Measurements from ENCODE around the gene FAM90A1. TPM values are rescaled to one million over a fixed set of nuclear protein-coding genes. Genes with fewer than 3 reads are reported as not detected.
"Not testable (repeated sequence)": the region's sequence is repeated elsewhere in the genome, so short reads cannot be mapped to it uniquely, and the experiment has no call there.

The FAM90A1 gene
- total RNA-seq, 1 experiment from 2014 or later, result 0.04 TPM

DNA sequence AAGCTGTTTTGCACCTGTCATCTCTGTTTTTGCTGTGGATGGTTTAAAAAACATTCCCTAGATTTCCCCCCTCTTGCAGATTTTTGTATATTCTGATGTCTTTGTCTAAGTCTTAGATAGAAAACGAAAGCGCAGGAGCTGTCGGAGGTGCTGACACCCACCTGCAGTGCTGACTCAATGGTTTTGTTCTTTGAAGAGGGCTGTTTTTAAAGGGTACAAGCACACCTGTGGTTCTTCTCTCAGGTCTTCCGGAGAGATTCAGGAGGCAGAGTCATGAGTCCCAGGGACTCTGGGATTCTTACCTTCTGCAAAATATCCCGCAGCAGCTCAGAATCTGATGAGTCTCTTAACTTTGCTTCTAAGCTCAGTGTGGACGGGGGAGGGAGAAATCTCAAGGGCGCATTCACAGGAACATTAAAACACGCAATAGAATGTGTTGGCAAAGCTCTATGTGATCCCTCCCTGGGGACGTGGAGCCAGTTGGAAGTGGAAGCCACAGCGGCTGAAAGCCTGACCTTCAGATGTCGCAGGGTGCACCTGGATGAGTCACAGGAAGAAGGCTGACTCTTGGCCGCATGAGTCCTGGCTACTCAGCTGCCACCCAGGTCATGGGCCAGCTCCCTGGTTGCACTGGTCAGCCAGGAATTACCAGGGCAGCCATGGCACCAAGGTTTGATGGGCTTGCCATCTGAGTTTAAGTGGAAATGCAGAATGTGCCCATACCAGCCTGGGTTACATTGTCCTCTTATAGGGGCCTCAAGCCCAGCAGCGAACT is 13.1 kb upstream of the FAM90A1 start:
- not testable (repeated sequence) for H3K27ac ChIP-seq; H3K4me3 ChIP-seq; H3K4me1 ChIP-seq; H3K36me3 ChIP-seq; DNase-seq; H3K9me3 ChIP-seq (replicated peaks); H3K27me3 ChIP-seq

- H3K27ac ChIP-seq; H3K4me1 ChIP-seq; DNase-seq; H3K9me3 ChIP-seq (replicated peaks); H3K27me3 ChIP-seq; H3K36me3 ChIP-seq; H3K4me3 ChIP-seq: not testable (repeated sequence)
Measured at GRCh38 chr12:8237031-8237430, 9.6 kb upstream of the FAM90A1 start.

GRCh38 chr12:8235316-8236157 is 8.1 kb upstream of the FAM90A1 start:
- H3K36me3 ChIP-seq; H3K27ac ChIP-seq; H3K9me3 ChIP-seq (replicated peaks); DNase-seq; H3K4me1 ChIP-seq; H3K4me3 ChIP-seq; H3K27me3 ChIP-seq: not testable (repeated sequence)

DNA sequence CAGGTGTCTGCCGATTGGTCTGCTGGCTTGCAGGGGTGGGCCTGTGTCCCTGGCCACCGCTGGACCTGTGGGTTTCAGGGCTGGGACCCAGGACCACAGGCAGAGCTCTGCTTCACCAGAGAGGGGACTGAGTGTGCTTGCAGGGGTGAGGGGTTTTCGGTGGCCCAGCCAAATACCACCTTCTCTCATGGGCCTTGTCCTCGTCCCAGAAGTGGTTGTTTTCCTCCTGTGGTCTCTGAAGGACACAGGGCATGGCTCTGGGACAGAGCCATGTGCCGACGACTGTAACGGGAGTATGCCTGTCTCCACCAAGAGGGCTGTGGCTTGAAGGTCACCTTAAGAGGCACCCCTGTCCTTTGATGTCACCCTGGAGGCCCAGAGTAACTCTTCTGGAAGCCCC is 7.3 kb upstream of the FAM90A1 start:
- not testable (repeated sequence) for H3K27me3 ChIP-seq; H3K27ac ChIP-seq; DNase-seq; H3K36me3 ChIP-seq; H3K4me3 ChIP-seq; H3K9me3 ChIP-seq (replicated peaks); H3K4me1 ChIP-seq

DNA sequence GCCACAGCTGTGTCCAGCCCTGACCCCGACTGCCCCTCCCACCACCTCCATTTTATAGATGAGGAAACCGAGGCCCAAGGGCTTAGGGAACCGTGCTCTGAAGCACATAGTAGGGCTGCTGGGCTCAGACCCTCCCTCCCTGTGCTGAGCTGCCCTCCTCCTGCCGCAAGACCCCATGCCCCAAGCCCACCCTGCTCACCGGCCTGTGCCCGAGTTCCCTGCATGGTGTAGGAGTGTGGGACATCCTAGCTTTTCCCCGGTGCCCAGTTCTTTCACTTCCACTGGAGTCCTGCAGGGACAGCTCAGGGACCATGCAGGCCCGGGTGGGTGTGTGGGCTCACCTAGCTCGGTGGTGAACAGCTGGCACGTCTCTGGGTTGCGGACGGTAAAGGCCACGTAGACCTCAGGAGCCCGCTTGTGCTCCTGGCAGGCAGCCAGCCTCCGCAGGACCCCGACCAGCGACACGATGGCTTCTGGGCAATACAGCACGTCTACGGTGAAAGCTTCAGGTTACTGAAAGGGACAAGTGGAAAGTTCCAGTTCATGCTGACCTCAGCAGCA is 6.6 kb upstream of the FAM90A1 start:
- H3K4me3 ChIP-seq; DNase-seq; H3K9me3 ChIP-seq (replicated peaks); H3K27ac ChIP-seq; H3K4me1 ChIP-seq; H3K27me3 ChIP-seq; H3K36me3 ChIP-seq: not testable (repeated sequence)

- not testable (repeated sequence) for DNase-seq; H3K27ac ChIP-seq; H3K36me3 ChIP-seq; H3K27me3 ChIP-seq; H3K9me3 ChIP-seq (replicated peaks); H3K4me1 ChIP-seq; H3K4me3 ChIP-seq
Measured at GRCh38 chr12:8233300-8233855, 6.0 kb upstream of the FAM90A1 start.

DNA sequence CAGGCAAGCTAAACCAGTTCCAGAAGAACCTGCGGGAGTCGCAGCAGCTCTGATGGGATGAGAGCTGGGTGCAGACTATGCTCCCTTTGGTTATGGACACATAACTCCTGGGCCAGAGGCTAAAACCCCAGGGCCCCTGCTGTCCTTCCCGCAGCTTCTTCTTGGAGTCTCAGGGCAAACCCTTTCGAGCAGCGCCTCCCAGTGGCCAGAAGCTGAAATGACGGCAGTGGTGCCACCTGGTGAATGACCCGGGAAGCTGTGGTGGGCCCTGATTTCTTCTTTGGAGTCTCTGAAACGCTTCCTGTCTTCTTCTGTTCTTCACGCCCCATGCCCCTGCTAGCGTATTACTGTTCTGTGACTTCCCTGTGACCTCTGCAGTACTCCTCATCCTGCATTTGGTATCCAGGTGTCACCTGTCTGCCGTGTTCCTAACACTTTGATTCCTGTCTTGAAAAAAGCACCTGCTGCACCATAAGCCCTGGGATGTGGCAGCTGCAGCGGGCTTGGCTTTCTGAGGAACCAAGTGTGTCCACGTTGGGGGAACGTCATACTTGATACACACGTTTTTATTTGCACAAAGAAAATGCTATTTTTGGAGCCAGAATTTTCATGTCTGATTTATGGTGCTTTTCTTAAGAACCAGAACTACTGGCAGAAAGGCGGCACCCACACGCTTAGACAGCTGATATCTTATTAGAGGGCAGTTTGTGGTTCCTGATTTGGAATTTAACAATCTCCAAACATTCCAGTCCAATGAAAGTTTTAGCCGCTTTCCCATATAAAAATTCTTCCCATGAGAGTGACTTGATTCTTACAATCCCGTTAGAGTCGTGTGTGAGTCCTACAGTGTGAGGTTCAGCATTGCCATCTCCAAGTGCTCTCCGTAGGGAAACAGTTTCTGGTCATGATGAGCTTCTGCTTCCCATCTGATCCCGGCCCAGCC is 4.5 kb upstream of the FAM90A1 start:
- H3K4me1 ChIP-seq; H3K4me3 ChIP-seq; H3K27ac ChIP-seq; H3K9me3 ChIP-seq (replicated peaks); H3K36me3 ChIP-seq; H3K27me3 ChIP-seq: not testable (repeated sequence)
- DNase-seq, result peak; percentile 50 to 60

DNA sequence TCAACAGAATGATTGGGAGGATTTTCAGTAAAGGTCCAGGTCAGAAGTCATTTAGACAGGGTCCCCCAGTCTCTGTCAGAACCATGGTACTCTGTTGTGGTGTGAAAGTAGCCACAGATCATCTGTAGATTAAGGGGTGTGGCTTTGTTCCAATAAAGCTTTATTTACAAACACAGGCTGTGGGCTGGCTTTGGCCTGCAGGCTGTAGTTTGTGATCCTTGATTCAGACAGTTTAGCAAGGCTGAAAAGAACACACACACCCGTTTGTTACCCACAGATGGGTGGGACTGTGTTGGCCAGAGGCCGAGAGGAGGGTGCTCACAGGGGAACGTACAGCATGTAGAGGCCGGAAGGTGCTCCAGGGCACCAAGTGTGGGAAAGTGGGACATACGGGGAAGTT is 3.6 kb upstream of the FAM90A1 start:
- DNase-seq; H3K4me1 ChIP-seq; H3K36me3 ChIP-seq; H3K27ac ChIP-seq; H3K27me3 ChIP-seq; H3K4me3 ChIP-seq; H3K9me3 ChIP-seq (replicated peaks): not testable (repeated sequence)

DNA sequence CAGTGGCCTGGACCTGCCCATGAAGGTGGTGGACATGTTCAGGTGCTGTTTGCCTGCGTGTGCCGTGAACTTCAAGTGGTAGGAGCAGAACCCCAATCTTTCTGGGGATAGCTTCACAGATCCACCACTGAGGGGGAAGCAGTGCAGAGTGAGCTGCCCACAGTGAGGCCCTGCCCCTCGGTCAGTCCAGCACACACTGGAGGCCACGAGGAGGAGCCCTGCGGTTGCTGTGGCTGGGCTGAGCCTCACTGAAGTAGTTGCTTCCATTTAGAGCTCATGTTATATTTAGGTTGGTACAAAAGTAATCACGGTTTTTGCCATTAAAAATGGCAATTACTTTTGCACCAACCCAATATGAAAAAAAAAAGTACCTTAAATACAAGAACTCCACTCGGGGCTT is 2.1 kb upstream of the FAM90A1 start:
- H3K27ac ChIP-seq; H3K4me1 ChIP-seq; H3K9me3 ChIP-seq (replicated peaks); H3K27me3 ChIP-seq; H3K4me3 ChIP-seq; DNase-seq; H3K36me3 ChIP-seq: not testable (repeated sequence)

- not testable (repeated sequence) for H3K27ac ChIP-seq; H3K27me3 ChIP-seq; H3K36me3 ChIP-seq; H3K4me1 ChIP-seq; H3K4me3 ChIP-seq; H3K9me3 ChIP-seq (replicated peaks); DNase-seq
Measured at GRCh38 chr12:8228607-8229006, 1.2 kb upstream of the FAM90A1 start.

DNA sequence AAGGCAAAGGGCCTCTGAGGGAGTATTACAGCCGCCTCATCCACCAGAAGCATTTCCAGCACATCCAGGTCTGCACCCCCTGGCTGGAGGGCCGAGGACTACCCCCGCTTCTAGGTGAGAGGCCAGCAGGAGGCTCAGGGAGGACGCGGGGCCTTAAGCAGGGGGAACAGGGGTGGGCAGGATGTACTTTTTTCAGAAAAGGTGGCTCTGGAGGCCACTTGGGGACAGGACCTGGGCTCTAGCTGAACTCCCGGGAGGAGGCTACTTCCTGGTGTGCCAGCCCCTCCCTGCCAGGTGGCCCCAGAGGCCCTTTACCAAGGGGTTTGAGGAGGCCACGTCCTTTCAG is 287 bp upstream of the FAM90A1 start:
- not testable (repeated sequence) for H3K27ac ChIP-seq; H3K36me3 ChIP-seq; H3K27me3 ChIP-seq; H3K4me1 ChIP-seq; H3K9me3 ChIP-seq (replicated peaks); H3K4me3 ChIP-seq; DNase-seq

GRCh38 chr12:8226355-8226754 is 1.1 kb downstream of the FAM90A1 start:
- no peak overlapping the region for H3K27ac ChIP-seq
- no peak overlapping the region for H3K4me3 ChIP-seq
- no peak for DNase-seq
- no peaks in the 10 kb centered on the region for H3K9me3 ChIP-seq (replicated peaks)
- no peaks in the 10 kb centered on the region for H3K27me3 ChIP-seq
- no peaks in the 10 kb centered on the region for H3K4me1 ChIP-seq
- H3K36me3 ChIP-seq, result no peaks in the 10 kb centered on the region

DNA sequence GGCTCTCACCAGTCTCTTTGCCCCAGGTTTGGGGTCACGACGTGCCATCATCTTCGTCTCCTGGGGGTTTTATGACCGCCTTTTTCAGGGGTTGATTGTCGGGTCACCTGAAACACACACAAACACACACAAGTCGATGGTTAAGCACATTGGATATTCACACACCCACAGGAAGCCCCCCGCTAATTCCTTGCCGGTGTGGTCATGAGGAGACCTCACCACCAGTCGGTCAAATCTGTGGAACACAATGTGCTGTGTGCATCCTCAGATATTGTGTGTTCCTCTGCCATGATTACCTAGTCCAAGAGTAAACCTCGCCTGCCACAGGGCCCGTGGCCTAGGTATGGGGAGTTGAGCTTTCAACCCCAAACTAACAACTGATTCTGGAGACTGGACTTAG is 2.6 kb downstream of the FAM90A1 start:
- H3K36me3 ChIP-seq; H3K27me3 ChIP-seq; H3K27ac ChIP-seq; H3K4me3 ChIP-seq; H3K9me3 ChIP-seq (replicated peaks); DNase-seq; H3K4me1 ChIP-seq: not testable (repeated sequence)

DNA sequence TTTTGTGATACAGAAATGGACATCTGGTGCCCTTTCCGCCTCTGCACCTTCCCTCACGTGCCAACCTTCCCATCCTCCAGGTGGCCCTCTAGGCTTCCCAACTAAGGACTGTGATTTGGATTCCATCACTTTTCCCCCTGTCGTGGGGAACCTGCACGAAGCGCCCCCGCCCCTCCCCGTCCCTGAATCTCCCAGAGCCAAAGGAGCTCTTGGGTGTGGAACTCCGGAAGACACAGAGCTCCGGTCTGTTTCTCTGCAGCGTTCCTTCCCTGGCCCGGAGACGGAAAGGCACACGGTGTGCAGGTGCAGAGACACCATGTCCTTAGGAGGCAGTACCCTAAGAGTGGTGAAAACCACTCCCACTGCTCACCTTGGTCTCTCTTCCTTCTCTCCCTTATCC is 3.8 kb downstream of the FAM90A1 start:
- not testable (repeated sequence) for DNase-seq; H3K4me3 ChIP-seq; H3K27ac ChIP-seq; H3K36me3 ChIP-seq; H3K4me1 ChIP-seq; H3K27me3 ChIP-seq; H3K9me3 ChIP-seq (replicated peaks)

GRCh38 chr12:8222303-8222702 is 5.1 kb downstream of the FAM90A1 start:
- not testable (repeated sequence) for H3K27ac ChIP-seq; H3K9me3 ChIP-seq (replicated peaks); H3K4me1 ChIP-seq; H3K36me3 ChIP-seq; H3K4me3 ChIP-seq; H3K27me3 ChIP-seq; DNase-seq

Measured in SJCRH30 (cell line).